PC-9 (cell line): ENCODE data around the gene KRT15.

ENCODE experiments used
- CTCF ChIP-seq: fragments of 200-600 bp; sonication (generic); conservative IDR thresholded peaks from 2 replicates; pipeline ENCODE4 v1.6.1; 2017; ENCODE audit warnings: mixed run types, antibody characterized with exemption, mild to moderate bottlenecking, moderate library complexity
- EZH2 ChIP-seq: fragments of 200-600 bp; sonication (generic); IDR thresholded peaks from 2 replicates; pipeline ENCODE4 v1.8.0; 2017; ENCODE audit warnings: antibody characterized with exemption, low read depth

- TF ChIP-seq CTCF (peak; percentile 94), EZH2 (no peak)
These were observed 30.3 kb upstream of the KRT15 start for GRCh38 chr17:41548844-41549595.
